ENCODE data around the gene LRRC37B.
"Not testable (repeated sequence)": the region's sequence is repeated elsewhere in the genome, so short reads cannot be mapped to it uniquely, and the experiment has no call there.

Gene LRRC37B

DNA sequence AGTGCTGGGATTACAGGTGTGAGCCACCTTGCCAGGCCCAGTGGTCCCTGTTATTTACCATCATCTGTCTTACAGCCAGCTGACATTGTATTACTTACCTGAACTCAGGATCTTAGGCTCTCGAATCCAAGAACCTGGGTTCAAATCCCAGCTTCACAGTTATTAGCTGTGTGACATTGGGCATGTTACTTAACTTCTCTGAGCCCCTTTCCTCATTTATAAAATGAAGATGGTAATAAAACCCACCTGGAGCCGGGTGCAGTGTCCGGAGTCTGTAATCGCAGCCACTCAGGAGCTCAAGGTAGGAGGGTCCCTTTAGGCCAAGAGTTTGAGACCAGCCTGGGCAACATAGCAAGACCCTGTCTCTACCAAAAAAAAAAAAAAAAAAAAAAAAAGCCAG lies 79.7 kb downstream of the LRRC37B start:
- not testable (repeated sequence) for DNase-seq (ENCODE audit: low read depth in 2 of 2)

DNA sequence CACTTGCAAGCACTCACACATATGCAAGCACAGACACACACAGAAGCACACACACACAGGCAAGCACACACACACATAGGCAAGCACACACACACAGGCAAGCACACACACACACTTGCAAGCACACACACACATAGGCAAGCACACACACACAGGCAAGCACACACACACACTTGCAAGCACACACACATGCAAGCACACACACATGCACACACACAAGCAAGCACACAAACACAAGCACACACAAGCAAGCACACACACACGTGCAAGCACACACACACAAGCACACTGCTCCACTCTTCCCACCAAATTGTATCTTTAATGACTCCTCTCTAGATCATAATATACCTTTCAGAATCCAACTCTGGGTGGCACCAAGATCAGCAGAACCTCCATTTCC lies 84.9 kb downstream of the LRRC37B start:
- not testable (repeated sequence) for DNase-seq (ENCODE audit: low read depth in 2 of 2)

DNA sequence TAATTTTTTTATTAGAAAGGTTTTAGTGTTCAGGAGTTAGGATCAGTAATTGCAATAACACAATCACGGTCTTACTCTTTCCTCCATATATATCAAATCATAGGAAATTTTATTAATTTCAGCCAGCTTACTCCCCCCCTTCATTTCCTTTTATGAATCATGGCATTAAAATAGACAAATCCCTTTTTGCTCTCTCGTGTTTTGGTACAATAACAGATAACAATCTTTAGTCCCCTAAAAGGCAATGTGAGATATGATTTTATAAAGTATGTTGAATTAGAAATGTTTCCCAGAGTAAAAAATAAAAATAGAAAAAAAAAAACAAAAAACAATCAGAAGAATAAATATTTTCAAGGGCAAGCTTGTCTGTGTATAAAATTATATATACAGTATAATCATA lies 92.5 kb downstream of the LRRC37B start:
- no peak for DNase-seq (ENCODE audit: low read depth in 2 of 2)

DNA sequence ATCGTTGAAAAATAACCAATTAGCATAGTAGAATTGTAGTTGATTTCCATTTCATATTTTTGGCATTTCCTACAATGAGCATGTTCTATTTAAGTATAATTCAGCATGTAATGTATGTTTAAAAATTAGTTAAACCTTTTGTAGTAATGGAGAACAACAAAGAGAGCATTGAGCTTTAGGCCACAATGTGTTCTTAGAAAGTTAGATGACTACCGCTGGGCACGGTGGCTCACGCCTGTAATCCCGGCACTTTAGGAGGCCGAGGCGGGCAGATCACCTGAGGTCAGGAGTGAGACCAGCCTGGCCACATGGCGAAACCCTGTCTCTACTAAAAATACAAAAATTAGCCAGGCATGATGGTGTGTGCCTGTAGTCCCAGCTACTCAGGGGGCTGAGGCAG lies 93.1 kb downstream of the LRRC37B start:
- DNase-seq (ENCODE audit: low read depth in 2 of 2) = not testable (repeated sequence)

DNA sequence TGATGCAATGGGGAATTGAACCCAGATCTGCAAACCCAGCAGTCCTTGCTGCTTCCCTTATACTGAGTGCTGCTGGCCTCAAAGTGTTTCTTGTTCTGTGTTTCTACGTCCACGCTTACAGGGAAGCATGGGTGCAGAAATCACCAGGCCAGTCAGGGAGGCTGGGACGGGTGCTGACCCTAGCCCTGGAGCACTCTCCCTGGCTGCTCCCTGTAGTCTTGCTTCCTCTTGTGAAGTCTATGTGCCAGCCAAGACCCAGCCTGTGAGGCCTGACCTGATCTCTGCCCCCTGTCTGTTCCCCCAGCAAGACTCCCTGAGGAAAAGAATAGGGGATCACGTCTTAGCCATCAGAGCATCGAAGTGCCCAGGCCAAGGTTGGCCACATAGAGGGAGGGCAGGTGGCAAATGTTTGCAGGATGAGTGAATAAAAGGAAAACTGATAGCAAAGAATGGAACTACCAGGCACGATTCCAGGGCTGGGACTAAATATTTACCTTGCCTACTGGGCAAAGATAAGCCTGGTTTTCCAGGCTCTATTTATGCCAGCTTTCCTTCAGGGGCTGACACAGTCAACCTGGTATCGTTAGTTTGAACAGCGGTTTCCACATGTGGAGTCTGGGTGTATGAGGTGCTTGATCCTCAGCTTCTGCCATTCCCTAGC lies 93.9 kb downstream of the LRRC37B start:
- no peak for DNase-seq (ENCODE audit: low read depth in 2 of 2)

DNA sequence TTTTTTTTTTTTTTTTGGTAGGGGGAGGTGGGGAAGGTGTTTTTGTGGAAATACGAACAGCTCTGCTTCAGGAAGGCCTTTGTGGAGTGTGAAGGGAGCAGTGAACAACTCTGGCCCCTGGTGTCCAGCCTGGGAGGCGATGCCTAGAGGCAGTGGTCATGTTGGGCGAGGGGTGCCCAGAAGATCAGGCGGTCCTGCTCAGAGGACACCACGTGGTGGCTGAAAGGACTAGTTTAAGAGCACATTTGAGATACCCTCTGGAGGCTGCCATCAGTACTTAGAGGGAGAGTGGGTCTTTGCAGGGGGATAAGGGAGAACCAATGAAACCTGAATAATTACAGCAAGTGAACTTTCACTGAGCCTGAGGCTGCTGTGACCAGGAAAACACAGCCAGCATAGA lies 95.0 kb downstream of the LRRC37B start:
- no peak for DNase-seq (ENCODE audit: low read depth in 2 of 2)

DNA sequence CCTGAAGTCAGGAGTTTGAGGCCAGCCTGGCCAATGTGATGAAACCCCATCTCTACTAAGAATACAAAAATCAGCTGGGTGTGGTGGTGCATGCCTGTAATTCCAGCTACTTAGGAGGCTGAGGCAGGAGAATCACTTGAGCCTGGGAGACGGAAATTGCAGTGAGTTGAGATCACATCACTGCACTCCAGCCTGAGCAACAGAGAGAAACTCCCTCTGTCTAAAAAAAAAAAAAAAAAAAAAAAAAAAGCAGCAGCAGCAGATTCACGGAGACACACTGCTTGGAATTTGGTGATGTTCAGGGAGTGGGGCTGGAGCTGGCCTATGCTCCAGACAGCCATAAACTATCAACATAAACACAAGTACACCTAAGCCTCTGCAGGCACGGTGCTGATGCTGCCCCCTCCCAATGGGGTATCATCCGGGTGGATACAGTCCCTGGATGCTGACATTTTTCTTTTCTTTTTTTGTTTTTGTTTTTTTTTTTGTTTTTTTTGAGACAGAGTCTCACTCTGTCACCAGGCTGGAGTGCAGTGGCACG lies 95.5 kb downstream of the LRRC37B start:
- DNase-seq (ENCODE audit: low read depth in 2 of 2) = no peak
